Upper lobe of right lung (tissue), 1 donor: ENCODE data around the gene ISLR. TPM values are rescaled to one million over a fixed set of nuclear protein-coding genes. Genes with fewer than 3 reads are reported as not detected.

Source experiments
- ATAC-seq: fragments of 200-7000 bp; cut with Tn5 transposase; one replicate; pipeline ENCODE4 v1.9.1; 2020; ENCODE audit warnings: mild to moderate bottlenecking, moderate library complexity
- DNase-seq: peaks from one replicate; pipeline ENCODE4 v3.0.0-alpha.2; 2020
- H3K27ac ChIP-seq: fragments of 200-600 bp; one replicate; pipeline ENCODE4 v1.8.0; 2022
- H3K27me3 ChIP-seq: fragments of 200-600 bp; one replicate; pipeline ENCODE4 v1.8.0; 2022; ENCODE audit warnings: mild to moderate bottlenecking
- H3K36me3 ChIP-seq: fragments of 200-600 bp; one replicate; pipeline ENCODE4 v1.8.0; 2022
- H3K4me1 ChIP-seq: fragments of 200-600 bp; one replicate; pipeline ENCODE4 v1.8.0; 2022
- H3K4me3 ChIP-seq: fragments of 200-600 bp; one replicate; pipeline ENCODE4 v1.8.0; 2022; ENCODE audit warnings: mild to moderate bottlenecking
- H3K9me3 ChIP-seq: fragments of 200-600 bp; one replicate; pipeline ENCODE4 v1.8.0; 2022
- intact Hi-C: fragments of 100-400 bp; cut with DNase I; formaldehyde crosslinking; loops from one replicate; pipeline ENCODE4 v1.11.0; 2022
- total RNA-seq: library from RNA; stranded (reverse); fragmentation: NEBNext Ultra II Directional; extraction: Animal tissue kit (Norgen Biotek cat#: 25700); gene quantifications from one replicate; pipeline ENCODE4 v1.2.1, GENCODE V29; 2021
- TF ChIP-seq, protein P1 (sequence below): fragments of 200-600 bp; IDR thresholded peaks from one replicate; pipeline ENCODE4 v1.8.0; 2022; ENCODE audit warnings: antibody characterized with exemption
- donor health status: DM: no; HTN: yes; CAD: no; lungs with severe emphysema.

The ISLR gene
- total RNA-seq, 1 donor from 2014 or later: 40.6 TPM

- Histone ChIP-seq H3K4me1 (no peaks in the 10 kb centered on the region), H3K4me3 (no peak overlapping the region), H3K9me3 (no peaks in the 10 kb centered on the region), H3K36me3 (no peaks in the 10 kb centered on the region), H3K27me3 (peaks cover 58% of the 10 kb centered on the region), H3K27ac (no peak overlapping the region)
- ATAC-seq: no peak
- no peak for DNase-seq
- intact Hi-C loops: no loop called here
- TF ChIP-seq, protein P1, sequence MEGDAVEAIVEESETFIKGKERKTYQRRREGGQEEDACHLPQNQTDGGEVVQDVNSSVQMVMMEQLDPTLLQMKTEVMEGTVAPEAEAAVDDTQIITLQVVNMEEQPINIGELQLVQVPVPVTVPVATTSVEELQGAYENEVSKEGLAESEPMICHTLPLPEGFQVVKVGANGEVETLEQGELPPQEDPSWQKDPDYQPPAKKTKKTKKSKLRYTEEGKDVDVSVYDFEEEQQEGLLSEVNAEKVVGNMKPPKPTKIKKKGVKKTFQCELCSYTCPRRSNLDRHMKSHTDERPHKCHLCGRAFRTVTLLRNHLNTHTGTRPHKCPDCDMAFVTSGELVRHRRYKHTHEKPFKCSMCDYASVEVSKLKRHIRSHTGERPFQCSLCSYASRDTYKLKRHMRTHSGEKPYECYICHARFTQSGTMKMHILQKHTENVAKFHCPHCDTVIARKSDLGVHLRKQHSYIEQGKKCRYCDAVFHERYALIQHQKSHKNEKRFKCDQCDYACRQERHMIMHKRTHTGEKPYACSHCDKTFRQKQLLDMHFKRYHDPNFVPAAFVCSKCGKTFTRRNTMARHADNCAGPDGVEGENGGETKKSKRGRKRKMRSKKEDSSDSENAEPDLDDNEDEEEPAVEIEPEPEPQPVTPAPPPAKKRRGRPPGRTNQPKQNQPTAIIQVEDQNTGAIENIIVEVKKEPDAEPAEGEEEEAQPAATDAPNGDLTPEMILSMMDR: no peak
Observed at GRCh38 chr15:74138642-74139041, 34.9 kb upstream of the ISLR start.

DNA sequence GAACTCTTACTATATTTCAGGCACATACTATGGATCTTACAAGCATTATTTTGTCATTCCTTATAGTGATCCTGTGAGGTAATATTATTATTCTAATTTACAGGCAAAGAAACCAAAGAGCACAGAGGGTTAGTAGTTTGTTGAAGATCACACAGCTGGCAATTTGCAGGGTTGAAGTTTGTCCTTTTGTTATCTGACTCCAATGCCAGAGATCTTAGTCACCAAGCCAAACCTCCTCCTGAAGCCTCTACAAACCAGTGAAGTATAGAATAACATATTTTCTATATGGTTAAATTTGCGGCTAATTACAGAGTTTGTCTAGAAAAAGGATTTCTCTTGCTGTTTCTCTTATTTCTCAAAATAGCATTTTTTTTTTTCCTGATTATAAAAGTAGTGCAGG lies 31.9 kb upstream of the ISLR start:
- no peak for DNase-seq
- no peak for ATAC-seq
- no peaks in the 10 kb centered on the region for H3K9me3 ChIP-seq
- H3K27me3 ChIP-seq: peaks cover 32% of the 10 kb centered on the region
- intact Hi-C loops: no loop called here
- TF ChIP-seq, protein P1: no peak
- H3K4me1 ChIP-seq: no peaks in the 10 kb centered on the region
- H3K36me3 ChIP-seq: no peaks in the 10 kb centered on the region
- H3K4me3 ChIP-seq: no peak overlapping the region
- no peak overlapping the region for H3K27ac ChIP-seq

GRCh38 chr15:74144153-74144775 lies 29.2 kb upstream of the ISLR start:
- ATAC-seq (no peak), DNase-seq (no peak)
- Histone ChIP-seq H3K4me3 (no peak overlapping the region), H3K27me3 (peaks cover 11% of the 10 kb centered on the region), H3K36me3 (no peaks in the 10 kb centered on the region), H3K27ac (no peak overlapping the region), H3K9me3 (no peaks in the 10 kb centered on the region), H3K4me1 (no peaks in the 10 kb centered on the region)
- TF ChIP-seq, protein P1: no peak
- intact Hi-C loops: no loop called here

DNA sequence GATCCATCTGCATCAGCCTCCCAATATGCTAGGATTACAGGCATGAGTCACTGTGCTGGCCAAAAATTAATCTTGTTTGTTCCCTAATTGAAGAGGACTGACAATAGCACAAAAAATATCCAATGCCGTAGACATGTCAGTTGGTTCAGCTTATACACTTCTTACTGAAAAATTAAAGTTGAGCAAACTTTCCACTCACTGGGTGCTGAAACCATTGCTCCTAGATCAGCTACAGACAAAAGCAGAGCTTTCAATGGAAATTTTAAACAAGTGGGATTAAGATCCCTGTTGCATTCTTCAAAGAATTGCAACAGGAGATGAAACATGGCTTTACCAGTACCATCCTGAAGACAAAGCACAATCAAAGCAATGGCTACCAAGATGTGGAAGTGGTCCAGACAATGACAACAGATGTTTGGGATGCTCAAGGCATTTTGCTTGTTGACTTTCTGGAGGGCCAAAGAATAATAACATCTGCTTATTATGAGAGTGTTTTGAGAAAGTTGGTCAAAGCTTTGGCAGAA lies 27.2 kb upstream of the ISLR start:
- intact Hi-C loops: no loop called here
- TF ChIP-seq, protein P1: no peak
- DNase-seq (no peak), ATAC-seq (no peak)
- Histone ChIP-seq H3K4me3 (no peak overlapping the region), H3K27ac (no peak overlapping the region), H3K36me3 (no peaks in the 10 kb centered on the region), H3K9me3 (no peaks in the 10 kb centered on the region), H3K4me1 (no peaks in the 10 kb centered on the region), H3K27me3 (peaks cover 11% of the 10 kb centered on the region)

DNA sequence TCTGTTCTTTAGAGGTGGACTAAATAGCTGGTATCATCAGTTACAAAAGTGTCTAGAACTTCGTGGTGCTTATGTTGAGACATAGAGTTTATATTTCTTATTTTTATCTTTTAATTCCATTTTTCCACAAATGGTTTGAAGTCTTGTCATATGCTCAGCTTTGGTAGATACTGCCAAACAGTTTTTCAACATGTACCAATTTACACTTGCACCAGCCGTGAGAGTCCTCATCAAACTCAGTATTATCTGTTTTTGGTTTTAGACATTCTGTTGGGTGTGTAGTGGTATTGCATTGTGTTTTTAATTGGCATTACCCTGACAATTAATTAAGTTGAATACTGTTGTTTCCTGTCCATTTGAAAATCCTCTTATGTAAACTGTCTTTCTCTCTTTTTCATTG lies 26.5 kb upstream of the ISLR start:
- Histone ChIP-seq H3K36me3 (no peaks in the 10 kb centered on the region), H3K27me3 (peaks cover 8% of the 10 kb centered on the region), H3K4me1 (no peaks in the 10 kb centered on the region), H3K9me3 (no peaks in the 10 kb centered on the region), H3K27ac (no peak overlapping the region), H3K4me3 (no peak overlapping the region)
- TF ChIP-seq, protein P1: no peak
- ATAC-seq (no peak), DNase-seq (no peak)
- intact Hi-C loops: no loop called here
